Neural cell (in vitro differentiated cells): ENCODE data around the gene COPZ2. TPM values are rescaled to one million over a fixed set of nuclear protein-coding genes. Genes with fewer than 3 reads are reported as not detected.

Source experiments
- H2AFZ ChIP-seq: fragments of 200-600, 300-800 bp; sonication (generic), shearing (Covaris generic); 2 replicates; pipeline ENCODE4 v1.6.0; 2014; ENCODE audit warnings: low read depth, mild to moderate bottlenecking, antibody characterized with exemption, low read length, moderate library complexity
- H3F3A ChIP-seq: fragments of 200-600 bp; shearing (Covaris generic); 2 replicates; pipeline ENCODE4 v1.6.1; 2016; ENCODE audit warnings: mild to moderate bottlenecking, moderate library complexity, mixed read lengths, antibody characterized with exemption, low read length; ENCODE audit not compliant: insufficient read depth, poor library complexity, severe bottlenecking
- H3K27ac ChIP-seq: fragments of 200-600, 300-800 bp; sonication (generic), shearing (Covaris generic); 2 replicates; pipeline ENCODE4 v1.5.1; 2014; ENCODE audit warnings: mild to moderate bottlenecking, low read length, moderate library complexity
- H3K27me3 ChIP-seq: fragments of 300-800, 200-600 bp; sonication (generic), shearing (Covaris generic); 2 replicates; pipeline ENCODE4 v1.6.0; 2014; ENCODE audit warnings: mild to moderate bottlenecking, low read depth, low read length, moderate library complexity; ENCODE audit not compliant: insufficient read depth
- H3K36me3 ChIP-seq: fragments of 300-800, 200-600 bp; sonication (generic), shearing (Covaris generic); 2 replicates; pipeline ENCODE4 v1.5.1; 2014; ENCODE audit warnings: mild to moderate bottlenecking, antibody characterized with exemption, low read length, moderate library complexity; ENCODE audit not compliant: insufficient read depth
- H3K4me2 ChIP-seq: fragments of 300-800, 200-600 bp; sonication (generic), shearing (Covaris generic); 2 replicates; pipeline ENCODE4 v1.6.0; 2014; ENCODE audit warnings: mild to moderate bottlenecking, low read length
- H3K4me3 ChIP-seq: fragments of 300-800, 200-600 bp; sonication (generic), shearing (Covaris generic); 2 replicates; pipeline ENCODE4 v1.5.1; 2014; ENCODE audit warnings: mild to moderate bottlenecking, low read length, moderate library complexity
- H3K79me2 ChIP-seq: fragments of 200-600 bp; shearing (Covaris generic); replicated peaks from 2 replicates; pipeline ENCODE4 v1.6.0; 2014; ENCODE audit warnings: mild to moderate bottlenecking, low read length, moderate library complexity; ENCODE audit not compliant: insufficient read depth
- H3K9ac ChIP-seq: fragments of 300-800, 200-600 bp; sonication (generic), shearing (Covaris generic); 2 replicates; pipeline ENCODE4 v1.6.1; 2016; ENCODE audit warnings: mild to moderate bottlenecking, low read length, mixed read lengths
- H3K9me2 ChIP-seq: fragments of 200-600 bp; shearing (Covaris generic); 2 replicates; pipeline ENCODE4 v1.6.1; 2016; ENCODE audit warnings: mild to moderate bottlenecking, low read length, mixed read lengths; ENCODE audit not compliant: insufficient read depth
- H3K9me3 ChIP-seq: fragments of 200-600, 300-800 bp; sonication (generic), shearing (Covaris generic); 2 replicates; pipeline ENCODE4 v1.6.1; 2016; ENCODE audit warnings: mild to moderate bottlenecking, mixed run types, low read length, moderate library complexity, mixed read lengths
- H4K20me1 ChIP-seq: fragments of 200-600 bp; shearing (Covaris generic); 2 replicates; pipeline ENCODE4 v1.6.1; 2016; ENCODE audit warnings: mild to moderate bottlenecking, mixed run types; ENCODE audit not compliant: insufficient read depth
- EP300 ChIP-seq: fragments of 450-650 bp; conservative IDR thresholded peaks from 2 replicates; pipeline ENCODE4 v1.6.1; 2014; ENCODE audit warnings: antibody characterized with exemption, mild to moderate bottlenecking, moderate library complexity; ENCODE audit not compliant: poor library complexity, severe bottlenecking
- EZH2 ChIP-seq: fragments of 200-600, 300-800 bp; shearing (Covaris generic), sonication (generic); IDR thresholded peaks from 2 replicates; pipeline ENCODE4 v1.6.1; 2014; ENCODE audit warnings: antibody characterized with exemption, low read length, borderline replicate concordance, mild to moderate bottlenecking; ENCODE audit not compliant: insufficient read depth, poor library complexity, severe bottlenecking
- MXI1 ChIP-seq: fragments of 450-650 bp; conservative IDR thresholded peaks from 2 replicates; pipeline ENCODE4 v1.6.1; 2014; ENCODE audit warnings: antibody characterized with exemption, mild to moderate bottlenecking; ENCODE audit not compliant: poor library complexity, severe bottlenecking
- POLR2AphosphoS5 ChIP-seq: IDR thresholded peaks from 2 replicates; pipeline ENCODE4 v1.6.1; 2012
- RAD21 ChIP-seq: fragments of 450-650 bp; conservative IDR thresholded peaks from 2 replicates; pipeline ENCODE4 v1.6.1; 2014; ENCODE audit warnings: antibody characterized with exemption, mild to moderate bottlenecking, moderate library complexity
- SMC3 ChIP-seq: fragments of 450-650 bp; conservative IDR thresholded peaks from 2 replicates; pipeline ENCODE4 v1.6.1; 2014; ENCODE audit warnings: antibody characterized with exemption, mild to moderate bottlenecking, moderate library complexity; ENCODE audit not compliant: poor library complexity
- TAF1 ChIP-seq: IDR thresholded peaks from 2 replicates; pipeline ENCODE4 v1.6.1; 2012; ENCODE audit warnings: low read depth
- polyA plus RNA-seq: library from polyadenylated mRNA; depleted of rRNA; stranded (reverse); fragments of >200 nt; gene quantifications from 2 replicates; pipeline ENCODE4 v1.2.3, GENCODE V29; 2014
- TF ChIP-seq, protein P1 (sequence below): IDR thresholded peaks from 2 replicates; pipeline ENCODE4 v1.6.1; 2012; ENCODE audit warnings: borderline replicate concordance
- TF ChIP-seq, protein P2 (sequence below): fragments of 450-650 bp; IDR thresholded peaks from 2 replicates; pipeline ENCODE4 v1.5.1; 2014; ENCODE audit warnings: antibody characterized with exemption, mild to moderate bottlenecking, moderate library complexity; ENCODE audit not compliant: poor library complexity, severe bottlenecking

COPZ2 gene
- polyA plus RNA-seq, 1 donor from 2014 or later, result not detected

DNA sequence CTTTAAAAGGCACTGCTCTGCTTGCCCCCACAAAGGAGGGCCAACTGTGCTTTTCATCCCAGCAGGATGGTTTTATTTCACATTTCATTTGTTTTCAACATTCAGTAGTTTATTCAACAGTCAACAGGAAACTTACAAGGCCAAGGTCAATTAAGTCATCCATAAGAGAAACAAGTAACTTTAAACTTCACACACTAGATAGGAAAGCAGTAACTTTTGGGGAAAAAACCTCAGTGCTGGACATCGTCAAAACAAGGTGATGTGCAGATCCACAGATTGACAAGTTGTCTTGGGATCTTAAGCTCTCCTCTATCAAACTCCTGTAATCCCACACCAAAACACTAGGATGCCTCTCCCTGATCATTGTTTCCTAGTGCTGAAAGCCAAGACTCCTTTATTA, 29.1 kb upstream of the COPZ2 start:
- Histone ChIP-seq H3K9me2 (no peaks in the 10 kb centered on the region), H3K36me3 (no peaks in the 10 kb centered on the region), H3K9ac (no peak overlapping the region), H3K27ac (no peak overlapping the region), H3K79me2 (peaks cover 4% of the 10 kb centered on the region), H3K4me3 (no peak overlapping the region), H2AFZ (no peak overlapping the region), H4K20me1 (no peaks in the 10 kb centered on the region), H3F3A (no peaks in the 10 kb centered on the region), H3K9me3 (no peaks in the 10 kb centered on the region), H3K27me3 (no peaks in the 10 kb centered on the region), H3K4me2 (no peak overlapping the region)
- TF ChIP-seq, protein P1, sequence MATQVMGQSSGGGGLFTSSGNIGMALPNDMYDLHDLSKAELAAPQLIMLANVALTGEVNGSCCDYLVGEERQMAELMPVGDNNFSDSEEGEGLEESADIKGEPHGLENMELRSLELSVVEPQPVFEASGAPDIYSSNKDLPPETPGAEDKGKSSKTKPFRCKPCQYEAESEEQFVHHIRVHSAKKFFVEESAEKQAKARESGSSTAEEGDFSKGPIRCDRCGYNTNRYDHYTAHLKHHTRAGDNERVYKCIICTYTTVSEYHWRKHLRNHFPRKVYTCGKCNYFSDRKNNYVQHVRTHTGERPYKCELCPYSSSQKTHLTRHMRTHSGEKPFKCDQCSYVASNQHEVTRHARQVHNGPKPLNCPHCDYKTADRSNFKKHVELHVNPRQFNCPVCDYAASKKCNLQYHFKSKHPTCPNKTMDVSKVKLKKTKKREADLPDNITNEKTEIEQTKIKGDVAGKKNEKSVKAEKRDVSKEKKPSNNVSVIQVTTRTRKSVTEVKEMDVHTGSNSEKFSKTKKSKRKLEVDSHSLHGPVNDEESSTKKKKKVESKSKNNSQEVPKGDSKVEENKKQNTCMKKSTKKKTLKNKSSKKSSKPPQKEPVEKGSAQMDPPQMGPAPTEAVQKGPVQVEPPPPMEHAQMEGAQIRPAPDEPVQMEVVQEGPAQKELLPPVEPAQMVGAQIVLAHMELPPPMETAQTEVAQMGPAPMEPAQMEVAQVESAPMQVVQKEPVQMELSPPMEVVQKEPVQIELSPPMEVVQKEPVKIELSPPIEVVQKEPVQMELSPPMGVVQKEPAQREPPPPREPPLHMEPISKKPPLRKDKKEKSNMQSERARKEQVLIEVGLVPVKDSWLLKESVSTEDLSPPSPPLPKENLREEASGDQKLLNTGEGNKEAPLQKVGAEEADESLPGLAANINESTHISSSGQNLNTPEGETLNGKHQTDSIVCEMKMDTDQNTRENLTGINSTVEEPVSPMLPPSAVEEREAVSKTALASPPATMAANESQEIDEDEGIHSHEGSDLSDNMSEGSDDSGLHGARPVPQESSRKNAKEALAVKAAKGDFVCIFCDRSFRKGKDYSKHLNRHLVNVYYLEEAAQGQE, result no peak
- TF ChIP-seq EP300 (no peak), MXI1 (no peak), SMC3 (no peak), POLR2AphosphoS5 (no peak), EZH2 (no peak), RAD21 (no peak)
- TF ChIP-seq, protein P2, sequence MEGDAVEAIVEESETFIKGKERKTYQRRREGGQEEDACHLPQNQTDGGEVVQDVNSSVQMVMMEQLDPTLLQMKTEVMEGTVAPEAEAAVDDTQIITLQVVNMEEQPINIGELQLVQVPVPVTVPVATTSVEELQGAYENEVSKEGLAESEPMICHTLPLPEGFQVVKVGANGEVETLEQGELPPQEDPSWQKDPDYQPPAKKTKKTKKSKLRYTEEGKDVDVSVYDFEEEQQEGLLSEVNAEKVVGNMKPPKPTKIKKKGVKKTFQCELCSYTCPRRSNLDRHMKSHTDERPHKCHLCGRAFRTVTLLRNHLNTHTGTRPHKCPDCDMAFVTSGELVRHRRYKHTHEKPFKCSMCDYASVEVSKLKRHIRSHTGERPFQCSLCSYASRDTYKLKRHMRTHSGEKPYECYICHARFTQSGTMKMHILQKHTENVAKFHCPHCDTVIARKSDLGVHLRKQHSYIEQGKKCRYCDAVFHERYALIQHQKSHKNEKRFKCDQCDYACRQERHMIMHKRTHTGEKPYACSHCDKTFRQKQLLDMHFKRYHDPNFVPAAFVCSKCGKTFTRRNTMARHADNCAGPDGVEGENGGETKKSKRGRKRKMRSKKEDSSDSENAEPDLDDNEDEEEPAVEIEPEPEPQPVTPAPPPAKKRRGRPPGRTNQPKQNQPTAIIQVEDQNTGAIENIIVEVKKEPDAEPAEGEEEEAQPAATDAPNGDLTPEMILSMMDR, result no peak

- H3K9me2 ChIP-seq, result no peaks in the 10 kb centered on the region
- TF ChIP-seq SMC3 (no peak), EP300 (no peak), TAF1 (no peak), RAD21 (no peak), EZH2 (no peak), MXI1 (no peak), POLR2AphosphoS5 (no peak)
- TF ChIP-seq, protein P2, result no peak
- TF ChIP-seq, protein P1, result no peak
- H3K4me3 ChIP-seq, result no peak overlapping the region
- no peaks in the 10 kb centered on the region for H3K9me3 ChIP-seq
- peaks cover 4% of the 10 kb centered on the region for H3K79me2 ChIP-seq
- H3F3A ChIP-seq, result no peaks in the 10 kb centered on the region
- H4K20me1 ChIP-seq, result no peaks in the 10 kb centered on the region
- no peak overlapping the region for H3K4me2 ChIP-seq
- H3K9ac ChIP-seq, result no peak overlapping the region
- no peak overlapping the region for H2AFZ ChIP-seq
- no peak overlapping the region for H3K27ac ChIP-seq
- H3K27me3 ChIP-seq, result no peaks in the 10 kb centered on the region
- H3K36me3 ChIP-seq, result no peaks in the 10 kb centered on the region
These were observed 28.6 kb upstream of the COPZ2 start for GRCh38 chr17:48066192-48066591.
